ENCODE data around the gene ARHGAP26.

DNA sequence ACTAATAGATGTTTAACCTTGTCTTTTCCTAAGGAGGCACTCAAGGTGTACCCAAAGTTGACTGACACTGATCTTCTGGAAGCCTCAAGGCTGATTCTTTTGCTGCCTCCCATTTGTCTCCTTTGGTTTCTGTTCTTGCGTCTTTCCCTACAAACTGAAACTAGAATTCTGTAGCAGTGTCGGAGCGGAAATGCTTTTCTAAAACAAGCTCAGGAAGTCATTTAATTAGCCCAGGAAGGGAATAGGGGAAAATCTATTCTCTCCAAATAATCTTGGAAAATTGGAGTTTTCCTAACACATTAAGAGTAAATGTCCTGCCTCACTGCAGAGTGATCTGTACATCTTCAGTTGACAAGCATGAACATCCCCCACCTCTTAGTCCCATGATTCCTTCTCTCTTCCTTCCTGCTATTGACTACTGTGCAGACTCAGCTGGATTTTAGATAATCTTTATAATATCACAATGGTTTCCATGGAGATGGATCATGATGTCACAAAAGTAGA lies 450.6 kb downstream of the ARHGAP26 start:
- TF ChIP-seq CTCF (IDR thresholded peaks at IDR 0.05), result no peak
- no peak for TF ChIP-seq POLR2A (IDR thresholded peaks at IDR 0.05)
